Bronchial epithelial cell (primary cell): ENCODE data around the gene ARL5A. TPM values are rescaled to one million over a fixed set of nuclear protein-coding genes. Genes with fewer than 3 reads are reported as not detected.

Experiments used
- DNase-seq: peaks from one replicate; pipeline ENCODE4 v3.0.0-alpha.2; 2010; ENCODE audit warnings: low read depth
- FAIRE-seq: peaks from 2 replicates; lab custom pipeline; 2011; peaks lifted over from hg19 to GRCh38; lab: Jason Lieb, UNC
- H3K27me3 ChIP-seq: 2 replicates; pipeline ENCODE4 v1.5.1; 2011; ENCODE audit warnings: low read length; ENCODE audit not compliant: control insufficient read depth, insufficient read depth
- H3K36me3 ChIP-seq: 2 replicates; pipeline ENCODE4 v1.5.1; 2011; ENCODE audit warnings: low read length; ENCODE audit not compliant: control insufficient read depth, insufficient read depth
- H3K4me3 ChIP-seq: 2 replicates; pipeline ENCODE4 v1.5.1; 2011; ENCODE audit warnings: mild to moderate bottlenecking, low read depth, low read length, control low read depth
- CTCF ChIP-seq: IDR thresholded peaks from 2 replicates; pipeline ENCODE4 v1.5.1; 2011; ENCODE audit warnings: mild to moderate bottlenecking, moderate library complexity, low read length, control low read depth, inconsistent platforms; ENCODE audit not compliant: insufficient read depth, severe bottlenecking
- total RNA-seq: library from RNA; depleted of rRNA; stranded (reverse); fragments of >200 nt; gene quantifications from 2 replicates; pipeline ENCODE4 v1.2.1, GENCODE V29; 2014

ARL5A gene
- total RNA-seq, 1 donor from 2014 or later: 66.6 TPM

GRCh38 chr2:151770995-151771394 lies 57.2 kb downstream of the ARL5A start:
- FAIRE-seq: no peak
- no peak for TF ChIP-seq CTCF
- Histone ChIP-seq H3K4me3 (no peak overlapping the region), H3K27me3 (no peaks in the 10 kb centered on the region), H3K36me3 (peaks cover 3% of the 10 kb centered on the region)
- DNase-seq: no peak

- peaks cover 4% of the 10 kb centered on the region for H3K36me3 ChIP-seq
- FAIRE-seq (no peak), DNase-seq (no peak)
Measured at GRCh38 chr2:151769606-151770005, 58.6 kb downstream of the ARL5A start.

GRCh38 chr2:151767536-151767935 lies 60.7 kb downstream of the ARL5A start:
- DNase-seq: no peak
- no peak for FAIRE-seq
- no peaks in the 10 kb centered on the region for H3K27me3 ChIP-seq
- peaks cover 4% of the 10 kb centered on the region for H3K36me3 ChIP-seq
- TF ChIP-seq CTCF: no peak
- H3K4me3 ChIP-seq: no peak overlapping the region

More at GRCh38 chr2:151769606-151770005, 58.6 kb downstream of the ARL5A start:
- no peak for TF ChIP-seq CTCF
- Histone ChIP-seq H3K27me3 (no peaks in the 10 kb centered on the region), H3K4me3 (no peak overlapping the region)

GRCh38 chr2:151766437-151767153 lies 61.6 kb downstream of the ARL5A start:
- no peak for TF ChIP-seq CTCF
- no peaks in the 10 kb centered on the region for H3K27me3 ChIP-seq
- no peak for DNase-seq
- H3K4me3 ChIP-seq: no peak overlapping the region
- FAIRE-seq: no peak
- H3K36me3 ChIP-seq: peaks cover 4% of the 10 kb centered on the region

GRCh38 chr2:151765760-151766410 lies 62.3 kb downstream of the ARL5A start:
- H3K4me3 ChIP-seq: no peak overlapping the region
- DNase-seq (no peak), FAIRE-seq (no peak)
- no peak for TF ChIP-seq CTCF
- H3K27me3 ChIP-seq: no peaks in the 10 kb centered on the region
- peaks cover 4% of the 10 kb centered on the region for H3K36me3 ChIP-seq

GRCh38 chr2:151762694-151763093 lies 65.5 kb downstream of the ARL5A start:
- DNase-seq (no peak), FAIRE-seq (no peak)
- Histone ChIP-seq H3K4me3 (no peak overlapping the region), H3K27me3 (no peaks in the 10 kb centered on the region), H3K36me3 (peaks cover 4% of the 10 kb centered on the region)
- TF ChIP-seq CTCF: no peak
